CD14-positive monocyte (primary cell): ENCODE results near the gene MOGAT3. TPM values are rescaled to one million over a fixed set of nuclear protein-coding genes. Genes with fewer than 3 reads are reported as not detected.

ENCODE experiments used
- DNase-seq, 3 donors: peaks; one replicate each; pipeline ENCODE4 v3.0.0-alpha.2; 2011 to 2022
- H2AFZ ChIP-seq: 2 replicates; pipeline ENCODE4 v1.6.0; 2012; ENCODE audit warnings: mild to moderate bottlenecking, low read depth, low read length, inconsistent platforms; ENCODE audit not compliant: insufficient read depth, poor library complexity, severe bottlenecking
- H3K27ac ChIP-seq, 2 donors: 1 replicate in 1 of 2; 2 replicates in 1 of 2; pipeline ENCODE4 v1.5.1; 2012 to 2013; ENCODE audit warnings: low read length in 2 of 2, control low read depth in 1 of 2, inconsistent platforms in 1 of 2, low read depth in 1 of 2, mild to moderate bottlenecking in 1 of 2
- H3K27me3 ChIP-seq, 2 donors: one replicate each; pipeline versions ENCODE4 v1.6.0 to v1.6.1; 2011 to 2013; ENCODE audit warnings: low read length in 2 of 2; ENCODE audit not compliant: control insufficient read depth in 2 of 2, insufficient read depth in 2 of 2
- H3K36me3 ChIP-seq, 2 donors: replicated peaks in 1 of 2; 1 replicate in 1 of 2; 2 replicates in 1 of 2; pipeline versions ENCODE4 v1.5.1 to v1.6.1; 2012 to 2013; ENCODE audit warnings: low read length in 2 of 2, control low read depth in 1 of 2, inconsistent platforms in 1 of 2, mild to moderate bottlenecking in 1 of 2; ENCODE audit not compliant: insufficient read depth in 2 of 2, control insufficient read depth in 1 of 2
- H3K4me1 ChIP-seq, 2 donors: 1 replicate in 1 of 2; 2 replicates in 1 of 2; pipeline versions ENCODE4 v1.5.1 to v1.6.1; 2012 to 2013; ENCODE audit warnings: low read length in 2 of 2, control low read depth in 1 of 2, inconsistent platforms in 1 of 2, mild to moderate bottlenecking in 1 of 2, moderate library complexity in 1 of 2; ENCODE audit not compliant: insufficient read depth in 2 of 2, control insufficient read depth in 1 of 2
- H3K4me2 ChIP-seq: replicated peaks from 2 replicates; pipeline ENCODE3; 2012; ENCODE audit warnings: low read length, moderate library complexity, mild to moderate bottlenecking; ENCODE audit not compliant: poor library complexity, severe bottlenecking; ENCODE audit errors: extremely low read depth
- H3K4me3 ChIP-seq, 3 experiments: fragments of 200-600 bp in 1 of 3; sonication (generic) in 1 of 3; replicated peaks in 1 of 3; 1 replicate in 2 of 3; 2 replicates in 1 of 3; pipeline ENCODE4 v1.5.1; 2011 to 2013; ENCODE audit warnings: low read length in 3 of 3, mild to moderate bottlenecking in 3 of 3, control low read depth in 2 of 3, low read depth in 2 of 3, inconsistent platforms in 1 of 3, moderate library complexity in 1 of 3
- H3K79me2 ChIP-seq: 2 replicates; pipeline ENCODE4 v1.6.0; 2012; ENCODE audit warnings: mild to moderate bottlenecking, control low read depth, inconsistent platforms, low read length, moderate library complexity; ENCODE audit not compliant: insufficient read depth
- H3K9ac ChIP-seq: 2 replicates; pipeline ENCODE4 v1.6.0; 2017; ENCODE audit warnings: low read length, mild to moderate bottlenecking; ENCODE audit not compliant: insufficient read depth, poor library complexity, severe bottlenecking
- H3K9me3 ChIP-seq, 2 donors: replicated peaks in 1 of 2; 1 replicate in 1 of 2; 2 replicates in 1 of 2; pipeline versions ENCODE4 v1.5.1 to v1.6.1; 2012 to 2013; ENCODE audit warnings: low read length in 2 of 2, control low read depth in 1 of 2; ENCODE audit not compliant: control insufficient read depth in 1 of 2, insufficient read depth in 1 of 2
- H4K20me1 ChIP-seq: 2 replicates; pipeline ENCODE4 v1.6.0; 2012; ENCODE audit warnings: mild to moderate bottlenecking, low read length, control low read depth, moderate library complexity; ENCODE audit not compliant: insufficient read depth
- H3K27ac Mint-ChIP-seq, 7 donors: one replicate each; pipeline ENCODE4 v1.8.0; 2020; ENCODE audit warnings: mild to moderate bottlenecking in 7 of 7, mixed read lengths in 7 of 7, moderate library complexity in 6 of 7, inconsistent platforms in 2 of 7
- H3K27me3 Mint-ChIP-seq, 3 donors: one replicate each; pipeline ENCODE4 v1.8.0; 2021 to 2022; ENCODE audit warnings: low read depth in 3 of 3, mild to moderate bottlenecking in 3 of 3, mixed read lengths in 3 of 3, moderate library complexity in 3 of 3, inconsistent platforms in 1 of 3
- H3K36me3 Mint-ChIP-seq, 2 donors: one replicate each; pipeline ENCODE4 v1.8.0; 2020; ENCODE audit warnings: mixed read lengths in 2 of 2, inconsistent platforms in 1 of 2, mild to moderate bottlenecking in 1 of 2
- H3K4me1 Mint-ChIP-seq: one replicate; pipeline ENCODE4 v1.8.0; 2020; ENCODE audit warnings: mild to moderate bottlenecking, mixed read lengths
- H3K4me3 Mint-ChIP-seq, 2 donors: one replicate each; pipeline ENCODE4 v1.8.0; 2020; ENCODE audit warnings: mild to moderate bottlenecking in 2 of 2, mixed read lengths in 2 of 2, moderate library complexity in 1 of 2
- H3K9me3 Mint-ChIP-seq, 7 donors: one replicate each; pipeline ENCODE4 v1.8.0; 2020 to 2022; ENCODE audit warnings: mixed read lengths in 7 of 7, mild to moderate bottlenecking in 6 of 7, moderate library complexity in 6 of 7, inconsistent platforms in 2 of 7
- CTCF ChIP-seq: fragments of 200-600 bp; IDR thresholded peaks from one replicate; pipeline ENCODE4 v1.8.0; 2022; ENCODE audit warnings: antibody characterized with exemption, mild to moderate bottlenecking
- WGBS: methylation state at CpG from one replicate; pipeline ENCODE4 v1.1.5; 2013; ENCODE audit warnings: missing lambda C conversion rate; ENCODE audit not compliant: insufficient coverage; 5-methylcytosine and 5-hydroxymethylcytosine counted together
- intact Hi-C, 2 donors: fragments of 100-400 bp; cut with micrococcal nuclease; formaldehyde crosslinking; loops; one replicate each; pipeline versions ENCODE4 v1.15.0 to v1.15.1; 2023
- polyA plus RNA-seq, 3 donors: library from polyadenylated mRNA; depleted of rRNA in 1 of 3; unstranded in 2 of 3; stranded (reverse) in 1 of 3; fragments of 300-500 nt in 2 of 3; fragments of >200 nt in 1 of 3; fragmentation: Illumina TruSeq in 2 of 3; gene quantifications; 1 replicate in 2 of 3; 2 replicates in 1 of 3; pipeline ENCODE4 v1.2.3, GENCODE V29; 2012 to 2021

MOGAT3 gene
- polyA plus RNA-seq, 3 donors = not detected

GRCh38 chr7:101154693-101155102 lies 46.1 kb downstream of the MOGAT3 start:
- H3K4me3 ChIP-seq = peak overlapping the region; percentile 62 to 84 (median 76)
- peaks cover 13 to 20% of the 10 kb centered on the region in 2 donors for H3K4me1 ChIP-seq
- Mint-ChIP-seq H3K4me3 (peak overlapping the region; percentile 74 to 81), H3K27ac (peak overlapping the region in 1 of 7 donors; percentile 30), H3K9me3 (peaks cover 0 to 5% (median 0%) of the 10 kb centered on the region in 7 donors), H3K4me1 (peaks cover 13% of the 10 kb centered on the region), H3K36me3 (peaks cover 21 to 29% of the 10 kb centered on the region in 2 donors), H3K27me3 (peaks cover 7 to 14% (median 13%) of the 10 kb centered on the region in 3 donors)
- no peaks in the 10 kb centered on the region for H3K79me2 ChIP-seq
- H3K9ac ChIP-seq = peak overlapping the region; percentile 57
- no peaks in the 10 kb centered on the region for H4K20me1 ChIP-seq
- no peak for TF ChIP-seq CTCF
- no peak for DNase-seq
- no peak overlapping the region for H3K27ac ChIP-seq
- no peaks in the 10 kb centered on the region for H3K27me3 ChIP-seq
- intact Hi-C loops = no loop called here
- WGBS = 0% methylated on average over 22 of the region's 34 CpGs
- peak overlapping the region; percentile 84 for H2AFZ ChIP-seq
- H3K36me3 ChIP-seq = peaks cover 7 to 10% of the 10 kb centered on the region in 2 donors
- peak overlapping the region; percentile 89 for H3K4me2 ChIP-seq
- no peaks in the 10 kb centered on the region for H3K9me3 ChIP-seq

- H3K9ac ChIP-seq = peak within 1 kb of the TSS; percentile 57
- 4% methylated on average over 37 of the region's 51 CpGs for WGBS
- H3K79me2 ChIP-seq = no peaks in the 10 kb centered on the region
- no peak within 1 kb of the TSS for H3K27ac ChIP-seq
- Mint-ChIP-seq H3K36me3 (peaks cover 17 to 24% of the 10 kb centered on the region in 2 donors), H3K27ac (peak within 1 kb of the TSS in 3 of 7 donors; percentile 46 to 61 (median 60)), H3K4me3 (peak within 1 kb of the TSS; percentile 74 to 81), H3K27me3 (peaks cover 8 to 18% (median 14%) of the 10 kb centered on the region in 3 donors), H3K4me1 (peaks cover 13% of the 10 kb centered on the region), H3K9me3 (peaks cover 0 to 5% (median 2%) of the 10 kb centered on the region in 7 donors)
- H3K27me3 ChIP-seq = no peaks in the 10 kb centered on the region
- DNase-seq = peak; percentile 73 to 88 (median 80)
- H3K36me3 ChIP-seq = peaks cover 5% of the 10 kb centered on the region in 2 donors
- peaks cover 13 to 20% of the 10 kb centered on the region in 2 donors for H3K4me1 ChIP-seq
- H3K4me3 ChIP-seq = peak within 1 kb of the TSS; percentile 62 to 84 (median 76)
- H3K9me3 ChIP-seq = no peaks in the 10 kb centered on the region
- intact Hi-C loops = no loop called here
- peak within 1 kb of the TSS; percentile 89 for H3K4me2 ChIP-seq
- H2AFZ ChIP-seq = peak within 1 kb of the TSS; percentile 84
- H4K20me1 ChIP-seq = no peaks in the 10 kb centered on the region
- TF ChIP-seq CTCF = no peak
Observed at GRCh38 chr7:101153969-101154692, 46.7 kb downstream of the MOGAT3 start, which contains the start of gene AP1S1. AP1S1 (plus strand) TSS chr7:101154476; CDS start chr7:101154515, 39 bp downstream.
